Measurements from ENCODE around the gene RMC1.

GRCh38 chr18:23460285-23461273, 42.7 kb upstream of the RMC1 start:
- no peak for TF ChIP-seq CTCF (IDR thresholded peaks at IDR 0.05)
- TF ChIP-seq EP300 (IDR thresholded peaks at IDR 0.05): no peak
